ELR (cell line): ENCODE measurements around the gene TBL2.
A peak's percentile ranks its signal among the peaks of the same experiment; 100 is the strongest.
"Not testable (repeated sequence)": the region's sequence is repeated elsewhere in the genome, so short reads cannot be mapped to it uniquely, and the experiment has no call there.

Experiments used
- DNase-seq: peaks from one replicate; pipeline ENCODE4 v3.0.0-alpha.2; 2015; ENCODE audit warnings: low read depth

The TBL2 gene

DNA sequence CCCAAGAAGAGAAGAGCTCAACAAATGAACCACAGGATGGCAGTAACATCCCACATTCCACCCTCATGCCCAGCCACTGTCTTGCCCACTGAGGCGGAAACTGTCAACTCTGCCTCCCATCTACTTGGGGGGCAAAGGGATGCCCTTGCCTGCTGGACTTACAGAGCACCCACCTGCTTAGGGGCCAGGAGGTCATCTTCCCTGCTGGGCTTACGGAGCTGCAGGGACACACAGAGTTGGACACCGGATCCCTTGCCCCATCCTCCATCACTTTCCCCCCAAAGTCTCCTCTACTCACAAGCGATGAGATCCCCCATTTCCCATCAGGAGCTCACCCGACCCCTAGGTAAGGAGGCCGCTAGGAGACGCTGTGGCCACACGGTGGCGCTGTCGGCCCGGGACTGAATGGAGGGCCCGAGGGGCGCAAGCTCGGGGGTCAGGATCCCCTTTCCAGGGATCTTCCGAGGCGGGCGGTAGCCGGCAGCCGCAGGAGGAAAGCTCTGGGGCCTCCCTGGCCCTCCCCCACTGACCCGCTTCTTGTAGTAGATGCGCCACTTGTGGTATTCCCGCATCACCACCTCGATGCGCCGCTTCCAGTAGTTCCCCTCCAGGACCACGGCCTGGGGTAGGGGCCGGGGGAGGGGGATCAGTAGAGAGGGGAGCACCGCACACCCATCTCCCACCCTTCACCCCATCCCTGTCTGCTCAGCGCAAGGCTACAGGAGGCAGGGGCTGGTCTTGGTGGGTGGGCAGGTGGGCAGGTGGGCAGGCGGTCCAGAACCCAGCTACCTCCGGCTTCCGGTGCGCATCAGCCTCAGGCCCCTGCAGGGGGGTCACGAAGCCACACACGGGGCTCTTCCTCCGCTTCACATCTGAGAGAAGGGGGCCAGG is 28.7 kb upstream of the TBL2 start:
- peak; percentile 65 for DNase-seq

DNA sequence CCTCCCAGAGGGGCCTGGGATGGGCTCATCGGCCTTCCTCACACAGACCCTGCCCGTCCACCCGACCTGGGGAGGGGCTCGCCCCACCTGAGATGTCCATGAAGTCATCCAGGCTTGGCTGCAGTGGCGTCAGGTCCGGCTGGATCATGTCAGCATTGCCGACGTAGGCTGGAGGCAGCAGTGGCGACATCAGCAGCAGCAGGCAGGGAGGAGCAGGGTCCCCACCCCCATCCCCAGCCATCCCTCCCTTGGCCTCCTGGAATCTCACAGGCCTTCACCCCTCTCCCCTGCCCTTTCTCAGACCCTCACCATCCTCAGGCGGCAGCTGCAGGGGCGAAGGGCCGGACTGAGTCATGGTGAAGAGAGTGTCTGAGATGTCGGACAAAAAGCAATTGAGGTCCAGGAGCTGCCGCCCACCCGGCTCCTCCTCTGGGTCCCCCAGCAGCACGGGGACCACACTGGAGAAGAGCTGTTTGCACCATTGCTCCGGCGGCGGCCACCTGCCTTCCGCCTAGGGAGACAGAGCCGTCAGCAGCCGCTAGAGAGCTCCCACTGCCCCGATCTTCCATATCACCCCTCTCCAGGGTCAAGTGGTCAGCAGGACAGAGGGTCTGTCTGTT is 27.3 kb upstream of the TBL2 start:
- DNase-seq, result no peak

DNA sequence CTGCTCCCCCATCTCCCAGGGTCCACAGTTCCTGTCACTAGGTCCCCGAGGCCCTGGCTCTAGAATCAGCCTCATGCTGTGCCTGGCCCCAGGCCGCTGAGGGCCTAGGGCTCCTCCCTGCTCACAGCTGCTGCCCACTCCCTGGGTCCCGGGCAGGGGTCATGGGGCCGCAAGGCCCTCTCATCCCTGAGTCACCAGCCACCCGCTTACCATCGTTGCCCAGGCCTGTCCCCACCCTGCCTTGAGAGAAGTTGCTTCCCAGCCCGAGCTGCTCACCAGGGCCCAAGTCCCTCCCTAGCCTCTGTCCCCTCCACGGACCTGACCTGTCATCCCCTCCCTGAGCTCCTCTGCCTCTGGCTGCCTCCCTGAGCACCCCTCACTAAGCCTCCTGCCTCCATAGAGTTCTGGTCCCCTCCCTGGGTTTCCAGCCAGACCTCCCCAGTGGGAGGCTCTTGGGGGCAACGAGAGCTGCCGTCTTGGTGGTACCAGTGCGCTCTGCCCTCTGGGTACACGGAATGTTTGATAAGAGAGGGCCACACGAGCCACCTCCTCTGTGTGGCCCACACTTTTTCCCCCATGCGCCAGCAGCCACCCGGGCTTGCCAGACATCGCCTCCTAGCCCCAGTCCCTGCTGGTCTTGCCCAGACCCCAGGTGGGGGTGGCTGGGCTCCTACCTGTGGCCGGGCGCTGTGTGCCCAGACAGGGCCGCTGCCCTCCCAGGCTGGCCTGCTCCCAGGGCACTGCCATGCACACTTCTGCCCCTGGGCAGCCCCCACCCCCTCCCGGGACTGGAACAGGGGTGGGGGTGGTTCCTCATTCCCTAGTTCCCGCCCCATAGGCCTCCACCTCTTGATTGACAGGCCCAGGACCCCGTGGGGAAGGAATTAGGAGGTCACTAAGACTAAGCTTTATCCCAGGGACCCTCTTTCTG is 24.6 kb upstream of the TBL2 start:
- peak; percentile 47 for DNase-seq

DNA sequence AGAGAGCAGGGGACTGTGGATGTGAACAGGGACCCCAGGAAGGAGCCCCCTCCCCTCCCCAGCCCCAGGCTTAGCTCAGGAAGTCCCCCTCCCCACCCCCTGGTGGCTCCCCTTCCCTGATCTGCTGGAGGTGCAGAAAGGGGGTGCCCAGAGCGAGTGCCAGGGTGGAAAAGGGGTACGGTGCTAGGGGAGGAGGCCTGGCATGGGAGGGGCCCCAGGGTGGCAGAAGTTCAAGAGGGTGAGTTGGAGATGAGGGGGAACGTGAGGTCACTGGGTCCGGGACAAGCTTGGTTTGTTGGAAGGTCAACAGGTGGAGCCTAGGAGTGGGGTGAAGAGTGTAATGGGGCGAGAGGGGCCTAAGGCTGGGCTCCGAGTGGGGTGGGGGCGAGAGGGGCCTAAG is 21.5 kb upstream of the TBL2 start:
- DNase-seq, result no peak

DNA sequence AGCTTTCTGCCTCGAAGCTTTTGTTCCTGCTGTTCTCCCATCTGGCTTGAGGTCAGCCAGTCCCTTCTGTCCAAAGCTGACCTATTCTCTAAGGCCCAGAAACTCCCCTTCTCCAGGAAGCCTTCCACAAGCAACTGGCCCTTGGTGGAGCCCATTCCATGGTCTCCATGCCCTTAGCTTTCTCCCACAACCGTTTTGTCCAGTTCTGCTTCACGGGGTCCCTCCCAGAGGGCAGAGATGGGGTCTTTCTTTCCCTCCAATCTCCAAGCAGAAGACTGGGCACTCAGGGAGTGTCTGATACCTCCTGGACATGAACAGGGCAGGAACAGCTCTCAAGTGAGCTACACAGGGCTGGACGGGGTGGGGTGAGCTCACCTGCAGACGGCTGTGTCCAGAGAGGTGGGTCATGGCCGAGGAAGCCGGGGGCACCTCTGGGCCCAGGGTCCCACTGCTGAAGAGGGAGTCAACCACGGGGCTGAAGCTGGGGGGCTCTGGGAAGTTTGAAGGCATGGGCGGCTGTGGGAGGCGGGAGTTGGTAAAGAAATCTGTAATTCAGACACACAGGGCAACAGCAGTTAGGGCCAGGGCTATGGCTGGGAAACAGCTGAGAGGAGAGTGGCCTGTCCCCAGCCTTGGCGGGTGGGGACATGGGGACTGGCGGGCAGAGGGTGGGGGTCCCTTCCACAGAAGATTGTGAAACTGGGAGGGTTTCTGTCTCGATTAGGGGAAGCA is 20.9 kb upstream of the TBL2 start:
- DNase-seq, result no peak

DNA sequence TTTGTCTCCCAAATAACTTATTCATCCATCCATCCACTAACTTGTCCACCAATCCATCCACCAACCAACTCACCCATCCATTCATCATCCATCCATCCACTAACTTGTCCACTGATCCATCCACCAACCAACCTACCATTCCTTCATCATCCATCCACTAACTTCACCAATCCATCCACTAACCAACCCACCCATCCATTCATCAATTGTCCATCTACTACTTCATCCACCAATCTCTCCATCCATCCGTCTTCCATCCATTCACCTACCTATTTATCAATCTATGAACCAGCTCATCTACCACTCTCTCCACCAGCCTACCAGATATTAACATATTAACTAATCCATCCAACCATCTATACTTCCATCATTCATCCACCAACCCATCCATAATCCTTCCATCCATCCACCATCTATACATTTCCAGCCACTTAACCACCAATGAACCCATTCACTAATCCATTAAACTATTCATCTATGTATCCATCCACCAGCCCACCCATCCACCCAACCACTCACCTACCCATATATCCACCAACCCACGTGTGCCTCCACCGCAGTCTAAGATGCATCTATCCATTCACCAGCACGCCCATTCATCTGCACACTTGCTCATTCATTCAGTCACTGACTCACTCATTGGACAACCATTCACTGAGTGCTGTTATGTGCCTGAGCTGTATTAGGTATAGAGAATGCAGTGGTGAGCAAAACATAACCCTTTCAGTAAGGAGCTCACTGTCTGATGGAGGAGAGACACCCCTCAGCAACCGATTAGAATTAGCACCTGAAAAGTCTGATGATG is 19.8 kb upstream of the TBL2 start:
- no peak for DNase-seq

DNA sequence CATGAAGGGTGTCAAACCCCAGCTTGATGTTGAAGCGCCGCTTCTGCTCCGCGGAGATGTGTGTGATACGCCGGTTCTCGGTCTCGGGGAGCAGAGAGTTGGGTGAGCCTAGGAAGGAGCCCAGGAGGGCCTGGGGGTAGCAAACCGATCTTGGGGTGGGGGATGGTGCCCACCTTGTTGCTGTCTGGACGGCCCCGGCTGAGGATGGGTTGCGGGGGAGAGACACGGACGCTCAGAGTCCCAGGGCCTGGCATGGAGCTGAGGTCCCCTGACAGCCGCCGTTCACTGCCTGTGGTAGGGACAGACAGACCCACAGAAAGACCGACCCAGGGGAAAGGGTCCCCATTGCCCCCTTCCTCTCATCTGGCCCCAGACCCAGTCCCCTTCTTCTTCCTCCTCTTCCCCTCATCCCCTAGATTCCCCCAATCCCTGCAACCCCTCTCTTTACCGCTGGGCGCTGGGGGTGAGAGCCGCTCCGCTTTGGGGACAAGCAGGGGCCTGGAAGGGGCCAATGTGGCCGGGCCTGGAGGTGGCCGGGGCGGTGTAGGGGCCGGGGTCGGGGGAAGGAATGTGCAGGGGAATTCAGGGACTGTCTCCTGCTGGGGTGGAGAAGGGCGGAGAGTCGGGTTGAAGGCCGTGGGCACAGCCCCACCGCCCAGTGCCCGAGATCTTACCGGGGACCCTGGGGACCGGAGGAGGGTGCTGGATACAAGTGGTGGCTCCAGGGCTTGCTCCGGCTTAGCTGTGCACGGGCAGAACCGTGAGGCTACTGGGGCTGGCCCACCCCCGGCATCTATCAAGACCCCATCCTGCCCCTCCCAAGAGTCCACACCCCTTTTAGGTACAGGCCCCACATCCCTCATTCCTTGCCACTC is 18.0 kb upstream of the TBL2 start:
- no peak for DNase-seq

DNA sequence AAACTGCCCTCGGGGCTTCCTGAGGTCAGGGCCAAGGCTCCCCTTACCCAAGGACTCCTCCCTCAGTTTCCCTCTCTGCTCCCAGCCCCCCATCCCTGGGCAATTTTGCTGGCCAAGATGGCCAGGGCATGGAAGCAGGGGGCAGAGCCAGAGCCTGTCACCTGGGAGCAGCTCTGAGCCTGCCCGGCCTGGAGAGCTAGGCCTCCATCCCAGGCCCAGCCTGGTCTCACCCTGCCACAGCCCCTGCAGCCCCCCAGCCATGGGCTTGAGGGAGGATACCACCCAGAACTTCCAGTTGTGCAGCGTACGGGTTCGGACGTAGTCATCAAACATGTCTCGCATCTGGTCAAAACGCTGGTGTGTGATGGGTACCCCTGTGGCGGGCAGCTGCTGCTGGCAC is 17.0 kb upstream of the TBL2 start:
- DNase-seq, result no peak

DNA sequence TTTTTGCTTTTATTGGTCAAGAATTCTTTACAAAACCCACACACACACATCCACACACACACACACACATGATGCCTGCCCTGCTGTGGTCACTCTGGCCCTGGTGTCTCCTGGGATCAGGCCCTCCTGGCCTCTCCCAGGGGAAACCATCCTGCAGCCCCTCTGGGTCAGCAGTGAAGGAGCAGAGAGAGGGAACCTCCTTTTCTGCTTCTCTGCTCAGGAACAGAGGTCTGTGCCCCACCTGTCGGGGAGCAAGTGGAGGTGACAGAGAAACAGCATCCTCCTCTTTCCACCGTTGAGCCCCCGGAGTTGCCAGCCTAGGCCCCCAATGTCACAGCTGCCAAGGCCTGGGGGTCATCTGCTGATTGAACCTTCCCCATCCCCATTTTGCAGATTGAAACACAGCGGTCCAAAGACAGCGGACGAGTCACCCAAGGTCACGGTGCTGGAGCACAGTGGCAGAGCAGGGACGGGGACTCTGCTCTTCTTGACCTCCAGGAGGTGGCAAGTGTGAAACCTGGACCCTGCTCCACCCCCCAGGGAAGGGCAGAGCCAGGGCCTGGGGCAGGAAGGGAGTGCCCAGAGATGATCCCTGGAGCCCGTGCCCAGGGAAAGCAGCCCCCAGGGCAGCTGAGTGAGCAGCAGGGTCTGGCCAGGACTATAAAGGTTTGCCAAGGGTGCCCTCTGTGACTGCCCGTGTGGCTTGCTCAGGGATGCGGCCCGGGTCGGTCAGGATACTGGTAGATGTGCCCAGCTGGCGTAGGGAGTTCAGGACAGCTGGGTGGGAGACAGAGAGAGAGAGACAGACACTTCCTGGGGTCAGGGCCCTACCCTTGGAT is 15.0 kb upstream of the TBL2 start:
- no peak for DNase-seq

DNA sequence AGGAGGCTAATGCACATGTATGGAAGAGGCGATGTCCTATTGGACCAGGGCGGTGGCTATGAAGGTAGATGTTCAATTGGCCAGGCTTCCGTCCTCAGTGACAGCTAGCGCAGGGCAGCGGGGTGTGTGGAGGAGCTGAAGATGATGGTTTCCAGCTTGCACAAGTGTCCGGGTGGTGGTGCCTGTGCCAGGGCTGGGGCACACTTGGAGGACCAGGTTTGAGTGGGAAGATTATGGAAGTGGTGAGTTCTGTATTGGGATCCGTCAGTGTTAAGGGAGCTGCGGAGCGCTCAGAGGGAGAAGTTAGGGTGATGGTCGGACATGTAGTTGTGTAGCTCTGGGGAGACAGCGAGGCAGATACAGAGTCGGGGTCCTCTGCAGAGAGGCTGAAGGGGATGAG is 8.5 kb upstream of the TBL2 start:
- DNase-seq, result no peak

DNA sequence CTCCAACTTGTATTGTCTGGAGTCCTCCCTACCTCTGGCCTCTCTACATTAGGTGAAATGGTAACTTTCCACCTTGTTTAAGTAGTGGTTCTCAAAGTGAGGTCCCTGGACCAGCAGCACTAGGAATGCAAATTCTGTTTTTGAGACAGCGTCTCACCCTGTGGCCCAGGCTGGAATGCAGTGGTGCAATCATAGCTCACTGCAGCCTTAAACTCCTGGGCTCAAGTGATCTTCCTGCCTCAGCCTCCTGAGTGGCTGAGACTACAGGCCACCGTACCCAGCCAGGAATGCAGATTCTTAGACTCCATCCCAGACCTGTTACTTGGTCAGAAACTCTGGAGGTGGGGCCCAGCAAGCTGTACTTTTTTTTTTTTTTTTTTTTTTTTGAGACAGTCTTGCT is 6.8 kb upstream of the TBL2 start:
- DNase-seq, result no peak

DNA sequence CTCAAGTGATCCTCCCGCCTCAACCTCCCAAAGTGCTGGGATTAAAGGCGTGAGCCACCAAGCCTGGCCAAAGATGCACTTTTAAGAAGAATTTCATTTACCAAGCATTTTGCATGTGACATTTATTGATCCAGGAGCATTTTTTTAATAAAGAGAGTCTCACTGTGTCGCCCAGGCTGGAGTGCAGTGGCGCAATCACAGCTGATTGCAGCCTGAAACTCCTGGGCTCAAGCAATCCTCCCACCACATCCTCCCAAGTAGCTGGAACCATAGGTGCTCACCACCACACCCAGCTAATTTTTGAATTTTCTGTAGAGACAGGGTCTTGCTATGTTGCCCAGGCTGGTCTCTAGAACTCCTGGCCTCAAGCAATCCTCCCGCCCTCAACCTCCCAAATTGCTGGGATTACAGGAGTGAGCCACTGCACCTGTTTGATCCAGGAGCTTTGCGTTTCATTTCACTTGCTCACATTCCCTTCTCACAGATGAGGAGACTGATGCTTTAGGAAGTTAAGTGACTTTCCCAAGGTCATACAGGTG is 4.4 kb upstream of the TBL2 start:
- DNase-seq, result no peak

DNA sequence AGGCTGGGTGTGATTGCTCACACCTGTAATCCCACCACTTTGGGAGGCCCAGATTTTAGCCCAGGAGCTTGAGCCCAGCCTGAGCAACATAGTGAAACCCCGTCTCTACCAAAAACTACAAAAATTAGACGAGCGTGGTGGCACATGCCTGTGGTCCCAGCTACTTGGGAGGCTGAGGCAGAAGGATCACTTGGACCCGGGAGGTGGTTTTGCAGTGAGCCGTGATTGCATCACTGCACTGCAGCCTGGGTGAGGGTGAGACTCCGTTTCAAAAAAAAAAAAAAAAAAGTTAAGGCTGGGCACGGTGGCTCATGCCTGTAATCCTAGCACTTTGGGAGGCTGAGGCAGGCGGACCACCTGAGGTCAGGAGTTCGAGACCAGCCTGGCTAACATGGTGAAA is 2.6 kb upstream of the TBL2 start:
- not testable (repeated sequence) for DNase-seq

DNA sequence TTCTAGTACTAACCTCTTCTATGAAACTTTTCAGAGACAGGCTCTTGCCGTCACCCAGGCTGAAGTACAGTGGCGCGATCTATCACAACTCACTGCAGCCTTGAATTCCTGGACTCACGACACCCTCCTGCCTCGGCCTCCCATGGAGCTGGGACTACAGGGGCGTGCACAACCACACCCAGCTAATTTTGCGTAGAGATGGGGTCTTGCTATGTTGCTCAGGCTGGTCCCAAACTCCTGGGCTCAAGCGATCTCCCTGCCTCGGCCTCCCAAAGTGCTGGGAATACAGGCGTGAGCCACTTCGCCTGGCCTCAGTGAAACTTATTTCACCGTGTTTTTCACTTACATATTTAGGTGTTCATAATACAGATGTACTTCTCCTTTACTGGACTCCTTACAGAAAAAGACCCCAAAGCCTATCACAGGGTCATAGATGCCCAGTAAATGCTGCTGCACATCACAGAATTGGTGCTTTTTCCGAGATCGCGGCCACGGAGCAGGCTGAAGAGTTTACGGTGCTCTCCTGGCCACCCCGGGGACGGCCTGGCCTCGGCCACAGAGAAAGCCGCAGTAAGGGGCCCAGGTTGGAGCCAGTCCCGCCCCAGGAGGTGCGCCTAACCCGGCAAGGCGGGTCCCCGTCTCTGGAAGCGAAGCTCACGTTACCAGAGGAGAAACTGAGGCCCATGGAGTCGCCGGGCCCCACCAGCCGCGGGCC is 595 bp downstream of the TBL2 start:
- DNase-seq, result peak; percentile 40

DNA sequence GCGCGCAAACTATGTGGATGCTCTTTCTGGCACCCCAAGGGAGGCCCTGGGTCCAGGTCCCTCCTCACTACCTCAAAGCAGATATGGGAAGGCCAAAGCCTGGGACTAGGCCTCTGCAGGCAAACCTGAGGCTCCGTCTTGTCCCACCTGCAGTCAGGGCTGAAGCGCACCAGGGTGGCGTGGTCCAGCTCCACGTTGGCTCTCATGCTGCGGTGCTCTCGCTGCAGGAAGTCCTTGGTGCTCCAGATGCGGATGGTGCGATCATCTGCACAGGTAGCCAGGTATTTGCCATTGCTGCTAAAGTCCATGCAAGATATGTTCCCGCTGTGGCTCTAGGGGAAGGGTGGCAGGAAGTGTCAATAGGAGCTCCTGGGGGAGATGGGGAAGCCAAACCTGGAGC is 4.6 kb downstream of the TBL2 start:
- no peak for DNase-seq

DNA sequence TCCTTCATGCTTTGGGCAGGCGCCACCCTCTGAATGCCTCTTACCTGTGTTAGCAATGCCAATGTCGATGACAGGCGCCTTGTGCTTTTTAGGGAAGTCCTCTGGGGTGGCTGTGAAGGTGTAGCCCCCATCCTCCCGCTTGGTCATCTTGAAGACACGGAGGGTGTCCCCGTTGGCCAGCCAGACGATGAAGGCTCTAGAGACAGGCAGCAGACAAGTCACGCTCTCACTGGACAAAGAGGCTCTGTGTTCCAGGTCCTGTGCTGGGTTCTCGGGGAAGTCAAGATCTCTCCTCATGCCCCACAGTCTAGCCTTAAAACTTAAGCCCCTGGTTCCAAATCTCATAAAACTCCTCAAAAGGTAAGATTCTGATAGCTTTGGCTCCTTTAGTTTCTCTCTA is 5.1 kb downstream of the TBL2 start:
- no peak for DNase-seq

DNA sequence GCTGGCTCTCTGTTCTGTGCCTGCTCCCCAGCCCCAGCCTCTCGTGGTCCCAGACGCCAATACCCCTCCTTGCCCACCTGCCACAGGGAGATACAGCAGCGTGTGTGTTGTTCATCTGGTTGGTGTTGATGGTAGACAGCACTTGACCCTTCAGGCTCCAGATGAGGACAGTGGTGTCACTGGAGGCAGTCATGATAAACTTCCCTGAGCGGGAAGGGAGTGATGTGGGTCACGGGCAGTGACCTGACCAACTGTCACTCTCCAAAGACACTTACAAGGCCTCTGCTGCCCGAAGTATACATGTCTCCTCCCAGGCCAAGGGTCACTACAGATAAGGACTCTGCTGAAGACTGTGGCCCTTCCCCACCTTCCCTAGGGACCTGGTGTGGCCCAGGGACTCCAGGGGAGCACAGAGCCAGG is 5.6 kb downstream of the TBL2 start:
- no peak for DNase-seq

DNA sequence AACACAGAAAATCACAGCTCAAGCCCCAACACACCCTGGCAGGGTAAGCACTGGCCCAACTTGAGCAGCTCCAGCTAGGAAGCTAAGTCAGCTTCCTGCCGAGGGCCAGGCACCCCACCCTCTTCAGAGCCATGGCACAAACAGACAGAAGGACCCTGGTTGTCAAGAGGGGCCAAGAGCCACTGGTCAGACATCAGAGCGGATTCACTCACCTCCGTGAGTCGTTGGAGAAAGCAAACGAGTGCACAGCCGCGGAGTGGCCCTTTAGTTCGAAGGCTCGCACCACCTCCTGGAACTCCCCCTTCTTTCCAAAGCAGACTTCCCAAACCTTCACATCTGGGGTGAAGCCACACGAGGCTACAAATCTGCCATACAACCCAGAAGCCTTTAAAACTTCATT is 7.4 kb downstream of the TBL2 start:
- DNase-seq, result no peak
